KOPT-K1 (cell line): ENCODE results near the gene PRPF19.

Experiments used
- H3K27ac ChIP-seq: fragments of 200-600 bp; sonication (generic); 2 replicates; pipeline ENCODE4 v1.5.1; 2016; ENCODE audit warnings: antibody characterized with exemption, mild to moderate bottlenecking, low read depth, low read length; ENCODE audit not compliant: poor library complexity, severe bottlenecking
- H3K36me3 ChIP-seq: fragments of 200-600 bp; sonication (generic); 2 replicates; pipeline ENCODE4 v1.5.1; 2017; ENCODE audit warnings: antibody characterized with exemption, mild to moderate bottlenecking, low read length, moderate library complexity; ENCODE audit not compliant: insufficient read depth
- H3K9me3 ChIP-seq: fragments of 200-600 bp; sonication (generic); 2 replicates; pipeline ENCODE4 v1.5.1; 2017; ENCODE audit warnings: antibody characterized with exemption, low read length, mild to moderate bottlenecking; ENCODE audit not compliant: insufficient read depth, poor library complexity, severe bottlenecking

Gene PRPF19

DNA sequence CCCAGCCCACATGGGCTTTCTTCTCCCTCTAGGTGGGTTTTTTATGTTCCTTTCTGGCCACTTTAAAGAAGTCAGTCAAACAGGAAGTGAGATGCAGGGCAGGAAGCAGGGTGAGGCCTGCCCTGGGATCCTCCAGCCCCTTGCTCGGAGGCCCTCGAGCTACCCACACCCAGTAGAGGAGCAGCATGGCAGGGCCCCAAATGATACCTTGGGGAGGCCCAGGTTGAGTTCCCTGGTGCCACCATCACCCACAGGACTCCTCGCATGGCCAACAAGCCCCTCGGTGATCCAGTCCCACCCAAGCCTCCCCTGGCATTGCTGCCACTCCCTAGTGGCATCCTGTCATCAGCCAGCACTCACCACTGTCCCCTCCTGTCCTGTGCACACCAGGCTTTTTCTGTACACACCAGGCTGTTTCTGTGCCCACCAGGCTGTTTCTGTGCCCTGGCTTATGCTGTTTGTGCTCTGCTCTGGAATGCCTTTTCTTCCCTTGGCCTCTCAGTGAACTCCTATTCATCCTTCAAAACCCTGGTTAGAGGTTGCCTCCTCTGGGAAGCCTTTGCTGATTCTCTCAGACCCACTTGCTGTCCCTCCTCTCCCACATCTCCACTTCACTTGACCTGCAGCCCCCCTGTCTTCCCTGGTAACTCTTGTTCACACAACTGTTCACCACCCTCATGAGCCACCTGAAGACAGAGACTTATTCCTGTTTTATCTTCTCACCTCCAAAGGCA is 47.5 kb downstream of the PRPF19 start:
- no peaks in the 10 kb centered on the region for H3K9me3 ChIP-seq
- H3K27ac ChIP-seq: peak overlapping the region; percentile 66
- H3K36me3 ChIP-seq: no peaks in the 10 kb centered on the region

DNA sequence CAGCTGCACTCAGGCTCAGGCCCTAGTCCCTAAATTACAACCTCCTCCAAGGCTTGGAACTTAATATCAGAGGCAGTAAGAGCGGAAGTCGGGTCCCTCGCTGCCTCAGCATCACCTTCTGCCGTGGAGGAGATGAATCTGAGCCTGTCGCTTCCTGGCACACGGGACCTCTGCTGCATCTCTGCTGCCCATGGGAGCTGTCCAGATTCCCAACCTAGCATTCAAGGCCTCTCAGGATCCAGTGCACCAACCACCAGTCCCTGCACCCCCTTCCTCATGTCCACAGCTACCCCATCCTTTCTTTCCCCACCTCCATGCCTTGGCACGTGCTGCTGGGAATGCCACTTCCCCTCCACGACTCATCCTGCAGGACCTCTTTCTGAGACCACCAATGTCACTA is 48.1 kb downstream of the PRPF19 start:
- no peaks in the 10 kb centered on the region for H3K9me3 ChIP-seq

DNA sequence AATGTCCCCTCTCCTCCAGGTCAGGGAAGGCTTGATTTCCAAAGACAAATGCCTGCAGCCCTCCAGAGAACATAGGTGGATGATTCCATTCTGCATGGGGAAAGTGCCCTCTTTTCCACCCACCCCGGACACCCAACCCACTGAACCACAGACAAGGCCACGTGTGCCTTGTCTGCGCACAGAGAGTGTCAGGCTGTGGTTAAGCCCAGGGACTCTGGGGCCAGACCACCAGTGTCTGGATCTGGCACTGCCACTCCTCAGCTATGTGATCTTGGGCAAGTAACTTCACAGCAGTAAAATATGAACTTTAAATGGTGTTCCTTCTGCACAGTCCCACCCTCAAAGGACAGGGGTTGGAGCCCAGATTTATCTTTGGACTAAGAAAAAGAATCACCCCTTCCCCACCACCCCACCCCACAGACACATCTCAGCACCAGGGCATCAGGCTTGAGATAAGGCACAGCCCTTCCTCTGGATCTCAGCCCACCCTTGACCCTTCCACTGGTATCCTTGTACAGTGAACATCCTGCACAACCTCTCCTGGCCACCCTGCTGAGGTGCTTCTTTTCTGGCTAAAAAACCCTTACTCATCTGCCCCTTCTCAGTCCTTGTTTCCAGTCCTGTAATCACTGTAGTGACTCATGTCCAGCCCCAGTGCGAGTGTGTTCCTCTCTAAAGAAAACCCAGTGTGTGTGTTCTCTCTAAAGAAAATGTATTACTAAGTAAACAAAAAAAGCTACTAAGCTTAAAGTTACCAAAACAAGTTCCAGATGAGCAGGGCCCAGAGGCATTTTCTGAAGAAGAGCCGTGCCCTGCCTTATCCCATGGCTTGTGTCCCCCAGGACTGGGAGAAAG is 48.8 kb downstream of the PRPF19 start:
- Histone ChIP-seq H3K27ac (peak overlapping the region; percentile 66), H3K36me3 (peaks cover 6% of the 10 kb centered on the region; the same call in 1 of the 2 replicates), H3K9me3 (no peaks in the 10 kb centered on the region)

More for the DNA sequence above, 48.1 kb downstream of the PRPF19 start:
- Histone ChIP-seq H3K36me3 (peaks cover 3% of the 10 kb centered on the region; the same call in 1 of the 2 replicates), H3K27ac (peak overlapping the region; percentile 66)

DNA sequence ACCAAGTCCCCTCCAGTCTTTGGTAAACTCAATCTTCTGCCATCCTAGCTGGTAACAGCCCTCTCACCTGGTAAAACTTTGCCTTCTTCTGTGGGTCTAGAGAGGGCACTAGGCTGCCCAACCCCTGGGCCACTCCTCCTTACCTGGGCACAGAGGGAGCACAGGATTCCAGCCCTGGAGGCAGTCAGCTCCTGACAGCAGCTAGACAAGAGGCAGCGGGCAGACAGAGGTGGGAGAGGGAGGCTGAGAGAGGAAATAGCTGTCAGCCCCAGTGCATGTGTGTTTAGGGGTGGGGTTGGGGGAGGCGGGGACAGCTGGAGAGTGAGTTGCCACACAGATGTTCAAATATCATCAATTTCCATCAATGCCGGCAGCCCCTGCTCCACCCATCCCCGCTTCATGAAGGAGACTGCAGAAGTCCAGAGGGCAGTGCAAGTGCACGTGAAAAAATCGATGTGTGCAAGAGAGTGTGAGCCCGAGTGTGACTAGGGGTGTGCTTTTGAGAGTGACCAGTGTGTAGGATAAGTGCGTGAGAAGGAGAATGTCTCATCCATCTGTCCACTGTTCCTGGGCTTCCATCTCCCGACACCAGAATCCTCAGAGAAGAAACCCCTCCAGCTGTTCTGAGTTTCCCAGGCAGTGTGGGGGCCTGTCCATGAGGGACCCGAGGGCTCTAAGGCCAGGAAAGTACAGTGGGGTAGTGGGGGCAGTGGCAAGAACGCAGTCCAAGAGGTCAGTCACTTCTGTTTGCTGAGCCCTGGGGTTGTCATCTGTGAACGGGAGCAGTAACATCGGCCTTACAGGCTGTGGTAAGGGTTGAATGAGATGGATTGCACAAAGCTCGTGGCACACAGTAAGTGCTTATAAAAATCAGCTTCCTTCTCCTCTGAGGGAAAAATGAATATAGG is 50.4 kb downstream of the PRPF19 start, which contains the start of gene PTGDR2:
TSS of gene PTGDR2 (minus strand) at position 225 of the 908 bp plus-strand sequence. CDS start 2,228 bp downstream, outside the sequence.
- Histone ChIP-seq H3K36me3 (peaks cover 21% of the 10 kb centered on the region), H3K9me3 (no peaks in the 10 kb centered on the region), H3K27ac (peak within 1 kb of the TSS; percentile 60)

DNA sequence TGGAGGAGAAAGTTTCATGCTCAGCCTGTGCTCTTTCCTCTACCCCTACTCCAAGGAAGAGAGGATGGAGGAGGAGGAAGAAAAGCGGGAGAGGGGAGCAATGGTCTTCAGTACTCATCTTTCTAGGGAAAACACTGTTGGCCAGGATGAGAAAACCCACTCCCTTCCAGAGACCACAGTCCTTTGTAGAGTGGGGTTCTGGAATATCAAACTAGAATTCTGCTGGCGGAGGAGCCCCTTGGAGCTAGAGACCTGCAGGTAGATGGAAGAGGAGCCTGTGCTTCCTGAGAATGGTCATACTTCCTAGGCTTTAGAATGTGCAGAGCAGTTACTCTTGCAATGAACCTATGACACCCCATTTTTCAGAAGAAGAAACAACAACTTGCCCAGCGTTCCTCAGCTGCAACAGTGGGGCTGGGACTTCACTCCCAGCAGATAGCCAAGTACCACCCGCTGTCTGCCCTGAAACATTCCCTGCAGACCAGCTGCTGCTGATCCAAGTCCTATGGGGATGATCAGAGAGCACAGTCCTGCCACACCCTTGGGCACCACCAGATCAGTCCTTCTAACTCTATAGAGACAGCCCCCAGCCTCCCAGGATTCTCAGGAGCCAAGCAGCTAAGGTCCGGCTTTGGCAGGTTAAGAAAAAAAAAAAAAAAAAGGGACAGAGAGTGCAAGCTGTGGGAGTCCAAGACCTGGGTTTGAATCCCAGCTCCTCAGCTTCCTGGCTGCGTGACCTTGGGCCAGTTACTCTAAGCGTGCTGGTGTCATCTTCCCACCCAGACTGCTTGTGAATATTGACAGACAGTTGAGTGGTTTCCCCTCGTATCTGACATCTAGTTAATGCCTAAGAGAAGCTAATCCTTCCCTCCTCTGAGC is 51.3 kb downstream of the PRPF19 start:
- H3K36me3 ChIP-seq: peaks cover 30% of the 10 kb centered on the region
- H3K27ac ChIP-seq: peak overlapping the region; percentile 60
- no peaks in the 10 kb centered on the region for H3K9me3 ChIP-seq

DNA sequence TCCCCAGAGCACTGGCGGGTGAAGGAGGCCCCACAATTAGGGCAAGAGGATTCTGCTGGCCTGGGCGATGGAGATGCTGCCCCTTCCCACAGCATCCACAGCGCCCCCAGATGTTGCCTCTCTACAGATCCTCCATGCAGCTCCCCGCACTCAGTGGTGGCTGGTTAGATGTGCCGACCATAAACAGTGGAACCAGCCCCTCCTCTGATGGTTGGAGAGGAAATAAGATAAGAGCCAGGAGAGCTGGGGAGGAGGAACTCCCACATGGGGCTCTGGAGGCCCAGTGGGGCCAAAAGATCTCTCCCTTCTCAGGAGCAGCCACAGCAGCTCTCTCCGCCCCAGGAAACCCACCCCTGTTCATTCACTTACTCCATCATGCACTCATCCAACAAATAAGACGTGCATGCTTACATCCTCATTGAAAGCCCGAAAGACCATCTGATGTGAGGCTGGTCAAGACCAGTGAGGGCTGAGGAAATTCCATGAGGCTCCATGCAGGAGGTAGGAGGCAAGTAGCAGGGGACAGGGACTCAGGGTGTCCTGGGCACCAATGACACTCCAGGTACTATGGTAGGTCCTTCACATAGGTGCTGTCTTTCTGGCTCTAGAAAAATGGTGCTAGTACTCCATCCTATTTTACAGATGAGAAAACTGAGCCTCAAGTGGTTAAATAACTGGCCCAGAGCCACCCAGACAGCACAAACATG is 52.1 kb downstream of the PRPF19 start:
- H3K9me3 ChIP-seq: no peaks in the 10 kb centered on the region
- H3K36me3 ChIP-seq: peaks cover 38% of the 10 kb centered on the region
- H3K27ac ChIP-seq: peak overlapping the region; percentile 60

DNA sequence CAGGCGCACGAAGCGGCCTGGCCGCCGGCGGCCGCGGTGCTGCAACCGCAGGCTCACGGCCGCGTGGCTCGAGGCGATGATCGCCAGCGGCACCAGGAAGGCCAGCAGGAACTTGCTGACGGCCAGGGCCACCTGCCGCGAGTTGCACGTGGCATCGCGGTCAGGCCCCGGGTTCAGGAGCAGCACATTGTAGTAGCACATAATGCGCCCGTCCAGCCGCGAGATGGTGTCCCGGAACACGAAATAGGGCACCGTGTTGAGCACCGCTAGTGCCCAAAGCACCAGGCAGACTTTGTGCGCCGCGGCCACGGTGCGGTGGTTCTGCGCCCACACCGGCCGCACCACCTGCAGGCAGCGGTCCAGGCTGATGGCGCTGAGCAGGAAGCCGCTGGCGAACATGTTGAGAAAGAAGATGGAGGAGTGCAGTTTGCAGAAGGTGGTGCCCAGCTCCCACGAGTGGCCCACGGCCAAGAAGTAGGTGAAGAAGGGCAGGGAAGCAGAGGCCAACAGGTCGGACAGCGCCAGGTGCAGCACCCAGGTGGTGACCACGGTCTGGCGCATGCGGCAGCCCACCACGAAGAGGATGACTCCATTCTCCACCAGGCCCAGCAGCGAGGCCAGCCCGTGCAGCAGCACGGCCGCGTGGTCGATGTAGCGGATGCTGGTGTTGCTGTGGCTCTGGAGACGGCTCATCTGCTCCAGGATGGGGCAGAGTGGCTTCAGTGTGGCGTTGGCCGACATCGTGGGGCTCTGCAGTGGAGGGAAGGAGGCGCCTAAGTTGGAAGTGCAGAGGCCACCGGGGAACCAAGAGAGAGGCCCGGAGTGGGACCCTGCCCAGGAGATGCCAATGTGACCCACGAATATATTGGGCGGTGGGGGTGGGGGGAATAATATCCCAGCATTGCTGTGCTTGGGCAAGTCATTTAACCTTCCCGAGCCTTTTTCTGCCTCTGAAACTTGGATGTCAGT is 53.1 kb downstream of the PRPF19 start:
- Histone ChIP-seq H3K9me3 (no peaks in the 10 kb centered on the region), H3K36me3 (peaks cover 48% of the 10 kb centered on the region), H3K27ac (peak overlapping the region; percentile 60)

DNA sequence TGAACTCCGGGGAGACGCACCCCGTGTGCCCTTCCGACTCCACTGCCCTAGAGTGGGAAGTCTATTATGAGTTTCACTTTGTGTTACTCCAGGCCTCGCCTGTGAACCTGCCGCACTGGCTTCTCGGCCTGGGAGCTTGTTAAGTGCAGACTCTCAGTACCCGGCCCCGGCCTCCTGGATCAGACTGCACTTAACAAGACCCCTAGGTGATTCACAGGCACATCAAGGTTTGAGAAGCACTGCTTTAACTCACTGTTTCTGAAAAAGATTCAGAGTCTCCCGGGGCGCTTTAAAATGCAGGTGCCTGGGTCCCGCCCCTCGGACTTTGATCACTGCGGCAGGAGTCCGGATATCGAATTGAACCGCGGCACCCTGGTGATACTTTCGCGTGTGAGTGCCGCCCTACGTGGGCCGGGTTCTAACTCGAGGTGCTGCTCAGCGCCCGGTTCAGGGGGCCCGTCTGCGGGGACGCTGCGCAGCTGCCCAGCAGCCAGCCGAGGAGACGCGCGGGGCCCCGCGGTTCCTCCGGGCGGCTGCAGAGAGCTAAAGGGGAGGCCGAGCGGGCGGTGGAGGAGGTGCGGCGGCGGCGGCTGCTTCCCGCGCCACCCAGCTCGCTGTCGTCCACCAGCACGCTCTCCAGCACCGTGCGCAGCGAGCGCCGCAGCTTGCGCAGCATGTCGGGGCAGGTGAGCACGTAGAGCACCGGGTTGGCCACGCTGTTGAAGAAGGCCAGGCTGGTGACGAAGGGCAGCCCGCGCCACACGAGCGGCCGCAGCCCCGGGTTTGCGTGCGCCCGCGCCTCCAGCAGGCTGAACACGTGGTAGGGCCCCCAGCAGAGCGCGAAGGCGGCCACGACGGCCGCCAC is 54.0 kb downstream of the PRPF19 start:
- Histone ChIP-seq H3K27ac (no peak overlapping the region), H3K36me3 (peaks cover 57% of the 10 kb centered on the region), H3K9me3 (no peaks in the 10 kb centered on the region)

DNA sequence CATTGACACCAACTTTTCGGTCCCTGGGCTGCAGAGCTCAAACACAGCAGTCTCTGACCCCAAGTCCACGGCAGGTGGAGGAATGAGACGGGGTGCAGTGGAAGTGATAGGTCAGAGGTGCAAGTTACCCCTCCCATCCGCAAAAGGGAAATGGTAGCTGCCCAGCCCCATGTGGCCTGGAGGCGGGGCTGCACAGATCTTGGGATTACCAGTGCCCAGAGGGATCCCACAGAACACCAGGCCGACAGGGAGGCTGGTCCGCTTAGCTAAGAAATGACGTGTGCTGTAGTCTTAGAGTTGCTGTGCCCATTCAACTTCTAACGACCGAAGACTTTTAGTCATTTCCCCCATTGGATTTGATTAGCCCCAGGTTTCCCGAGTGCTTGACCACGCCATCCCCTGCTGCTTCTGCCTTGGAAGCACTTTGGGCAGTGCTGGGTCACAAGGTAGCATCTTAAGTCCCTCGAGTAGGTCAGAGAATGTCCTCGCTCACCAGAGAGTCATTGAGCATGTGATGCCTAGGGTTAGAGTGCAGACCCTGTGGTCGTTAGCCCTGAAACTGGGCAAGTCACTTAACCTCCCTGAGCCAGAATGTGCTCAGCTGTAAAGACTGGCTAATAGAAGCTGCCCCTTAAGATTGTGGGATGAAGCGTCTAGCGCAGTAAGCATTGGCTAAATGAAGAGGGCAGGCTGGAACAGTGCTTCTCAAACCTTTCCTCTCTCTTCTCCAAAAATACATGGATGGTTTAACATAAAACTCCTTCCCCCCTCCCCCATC is 54.9 kb downstream of the PRPF19 start:
- no peaks in the 10 kb centered on the region for H3K9me3 ChIP-seq

DNA sequence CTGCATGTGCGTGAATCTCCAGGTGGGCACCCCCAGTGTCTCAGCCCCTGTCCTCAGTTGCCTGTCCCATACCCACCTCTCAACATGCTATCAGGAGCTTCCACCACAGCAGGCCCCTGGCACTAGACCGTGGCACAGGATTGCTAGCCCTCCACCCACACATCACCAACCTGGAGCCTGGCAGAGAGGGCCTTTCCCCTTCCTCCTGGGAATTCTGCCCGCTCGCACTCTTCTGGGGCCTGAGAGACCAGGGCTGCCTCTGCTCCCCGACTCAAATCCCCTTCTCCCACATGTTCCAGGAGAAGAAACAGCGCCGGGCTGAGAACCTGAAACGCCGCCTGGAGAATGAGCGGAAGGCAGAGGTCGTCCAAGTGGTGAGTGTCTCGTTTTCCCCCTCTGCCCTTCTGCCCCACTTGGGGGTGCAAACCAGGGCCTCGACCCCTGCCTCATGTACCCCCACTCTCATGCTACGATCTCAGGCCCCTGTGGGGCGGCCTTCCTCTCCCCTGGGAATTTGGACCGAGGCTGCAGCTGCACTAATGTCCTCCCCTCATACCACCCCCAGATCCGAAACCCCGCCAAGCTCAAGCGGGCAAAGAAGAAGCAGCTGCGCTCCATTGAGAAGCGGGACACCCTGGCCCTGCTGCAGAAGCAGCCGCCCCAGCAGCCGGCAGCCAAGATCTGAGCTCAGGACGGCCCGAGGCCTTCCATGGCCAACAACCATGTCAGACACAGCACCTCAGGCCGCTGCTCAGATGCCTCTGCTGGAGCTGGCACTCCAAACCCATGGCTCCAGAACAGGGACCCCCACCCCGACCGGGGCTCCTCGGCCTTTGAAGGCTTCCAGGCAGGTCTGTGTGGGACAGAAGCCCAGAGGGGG is 56.5 kb downstream of the PRPF19 start:
- Histone ChIP-seq H3K27ac (no peak overlapping the region), H3K36me3 (peaks cover 71% of the 10 kb centered on the region), H3K9me3 (no peaks in the 10 kb centered on the region)

More for the DNA sequence above, 54.9 kb downstream of the PRPF19 start:
- H3K36me3 ChIP-seq: peaks cover 63% of the 10 kb centered on the region
- no peak overlapping the region for H3K27ac ChIP-seq
